Stimulated activated naive CD8-positive, alpha-beta T cell treated with anti-CD3 and anti-CD28 coated beads, Interleukin-15, Interleukin-2, amounts not matched to agents 100 ng/mL and 50 ng/mL, for 24 hours (primary cell): ENCODE measurements around the gene C20orf141.
A peak's percentile ranks its signal among the peaks of the same experiment; 100 is the strongest.

Experiments used
- H3K27ac Mint-ChIP-seq: one replicate; pipeline ENCODE4 v1.8.0; 2021; ENCODE audit warnings: mild to moderate bottlenecking, mixed read lengths
- H3K27me3 Mint-ChIP-seq: one replicate; pipeline ENCODE4 v1.8.0; 2021; ENCODE audit warnings: mixed read lengths
- H3K36me3 Mint-ChIP-seq: one replicate; pipeline ENCODE4 v1.8.0; 2021; ENCODE audit warnings: low read depth, mixed read lengths
- H3K4me1 Mint-ChIP-seq: one replicate; pipeline ENCODE4 v1.8.0; 2021; ENCODE audit warnings: low read depth, mixed read lengths
- H3K4me3 Mint-ChIP-seq: one replicate; pipeline ENCODE4 v1.8.0; 2021; ENCODE audit warnings: mild to moderate bottlenecking, mixed read lengths
- H3K9me3 Mint-ChIP-seq: one replicate; pipeline ENCODE4 v1.8.0; 2021; ENCODE audit warnings: mixed read lengths

The C20orf141 gene

DNA sequence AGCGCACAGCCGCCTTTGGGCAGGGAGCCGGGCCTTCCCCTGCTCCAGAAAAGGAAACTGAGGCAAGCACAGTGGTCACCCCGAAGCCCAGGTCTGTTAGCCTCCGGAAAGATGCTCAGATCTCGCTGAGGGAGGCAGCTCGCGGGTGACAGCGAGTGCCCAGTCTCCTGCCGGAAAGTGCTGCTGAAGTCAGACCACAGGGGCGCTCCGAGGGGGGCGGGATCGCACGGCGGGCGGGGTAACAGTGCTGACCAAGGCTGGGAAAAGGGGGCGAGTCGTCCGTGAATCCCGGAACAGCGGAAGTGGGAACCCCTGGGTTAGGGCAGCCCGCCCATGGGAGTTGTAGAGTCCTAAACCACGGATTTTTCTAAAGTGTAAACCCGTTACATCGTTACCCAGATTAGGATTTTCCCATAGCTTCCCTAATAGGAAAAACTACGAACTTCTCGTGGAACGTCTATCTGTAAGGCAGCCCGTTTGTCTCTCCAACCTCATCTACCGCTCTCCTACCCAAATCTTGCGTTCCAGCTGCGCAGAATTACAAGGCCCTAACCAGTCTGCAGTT lies 26.3 kb downstream of the C20orf141 start:
- Mint-ChIP-seq H3K4me1 (peaks cover 46% of the 10 kb centered on the region), H3K27me3 (no peaks in the 10 kb centered on the region), H3K36me3 (peaks cover 30% of the 10 kb centered on the region), H3K27ac (peak overlapping the region; percentile 86), H3K9me3 (peaks cover 3% of the 10 kb centered on the region), H3K4me3 (peak overlapping the region; percentile 87)

DNA sequence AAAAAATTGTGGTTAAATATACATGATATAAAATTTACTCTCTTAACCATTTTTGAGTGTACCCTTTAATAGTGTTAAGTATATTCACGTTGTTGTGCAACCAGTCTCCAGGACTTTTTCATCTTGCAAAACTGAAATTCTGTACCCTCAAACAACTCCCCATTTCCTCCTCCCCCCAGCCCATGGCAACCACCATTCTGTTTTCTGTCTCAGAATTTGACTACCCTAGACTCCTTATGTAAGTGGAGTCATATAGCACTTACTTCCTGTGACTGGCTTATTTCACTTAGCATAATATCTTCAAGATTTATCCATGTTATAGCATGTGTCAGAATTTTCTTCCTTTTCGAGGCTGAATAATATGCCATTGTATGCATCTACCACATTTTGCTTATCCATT lies 30.8 kb downstream of the C20orf141 start:
- H3K4me3 Mint-ChIP-seq, result no peak overlapping the region
- H3K27ac Mint-ChIP-seq, result no peak overlapping the region
- no peaks in the 10 kb centered on the region for H3K9me3 Mint-ChIP-seq
- H3K36me3 Mint-ChIP-seq, result peaks cover 30% of the 10 kb centered on the region
- no peaks in the 10 kb centered on the region for H3K27me3 Mint-ChIP-seq
- H3K4me1 Mint-ChIP-seq, result peaks cover 34% of the 10 kb centered on the region

- Mint-ChIP-seq H3K36me3 (peaks cover 30% of the 10 kb centered on the region), H3K4me1 (peaks cover 30% of the 10 kb centered on the region), H3K27ac (no peak overlapping the region), H3K4me3 (no peak overlapping the region), H3K9me3 (no peaks in the 10 kb centered on the region), H3K27me3 (no peaks in the 10 kb centered on the region)
These were observed 31.9 kb downstream of the C20orf141 start for GRCh38 chr20:2846698-2847097.

DNA sequence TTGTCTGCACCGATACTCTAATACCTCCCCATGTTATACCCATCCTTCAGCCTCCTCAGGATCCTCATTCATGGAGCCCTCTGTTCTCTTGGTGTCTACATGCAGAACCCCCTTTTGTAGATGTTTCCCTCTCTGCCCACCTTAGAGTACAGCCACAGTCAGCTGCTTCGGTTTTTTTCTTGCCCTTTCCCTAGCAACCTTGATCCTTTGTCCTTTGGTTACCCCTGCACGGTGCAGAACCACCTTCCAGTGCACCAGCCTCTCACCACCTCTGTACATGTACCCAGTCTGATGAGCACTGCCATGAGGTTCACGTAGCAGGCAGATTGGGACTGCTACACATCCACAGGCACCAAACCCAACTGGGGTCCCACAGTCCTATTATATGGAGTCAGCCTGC lies 33.0 kb downstream of the C20orf141 start:
- Mint-ChIP-seq H3K4me1 (peaks cover 41% of the 10 kb centered on the region), H3K4me3 (no peak overlapping the region), H3K9me3 (no peaks in the 10 kb centered on the region), H3K36me3 (peaks cover 30% of the 10 kb centered on the region), H3K27me3 (no peaks in the 10 kb centered on the region), H3K27ac (no peak overlapping the region)

DNA sequence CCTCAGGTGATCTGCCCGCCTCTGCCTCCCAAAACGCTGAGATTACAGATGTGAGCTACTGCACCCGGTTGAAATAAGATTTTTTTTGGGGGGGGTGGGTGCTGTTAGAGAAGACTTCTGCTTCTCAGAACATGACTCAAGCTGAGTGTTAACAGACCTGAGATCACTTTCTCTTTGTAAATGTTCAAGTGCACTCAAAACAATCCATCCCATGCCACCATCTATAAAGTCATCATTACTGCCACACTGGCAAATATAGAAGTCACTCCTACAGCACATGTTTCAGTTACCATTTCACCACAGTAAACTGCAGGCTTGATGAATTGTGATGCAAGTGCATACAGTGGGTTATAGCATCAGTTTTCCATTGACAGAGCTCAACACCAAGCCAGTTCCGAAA lies 34.7 kb downstream of the C20orf141 start:
- Mint-ChIP-seq H3K27ac (no peak overlapping the region), H3K9me3 (no peaks in the 10 kb centered on the region), H3K4me1 (peaks cover 31% of the 10 kb centered on the region), H3K4me3 (no peak overlapping the region), H3K27me3 (no peaks in the 10 kb centered on the region), H3K36me3 (peaks cover 17% of the 10 kb centered on the region)

DNA sequence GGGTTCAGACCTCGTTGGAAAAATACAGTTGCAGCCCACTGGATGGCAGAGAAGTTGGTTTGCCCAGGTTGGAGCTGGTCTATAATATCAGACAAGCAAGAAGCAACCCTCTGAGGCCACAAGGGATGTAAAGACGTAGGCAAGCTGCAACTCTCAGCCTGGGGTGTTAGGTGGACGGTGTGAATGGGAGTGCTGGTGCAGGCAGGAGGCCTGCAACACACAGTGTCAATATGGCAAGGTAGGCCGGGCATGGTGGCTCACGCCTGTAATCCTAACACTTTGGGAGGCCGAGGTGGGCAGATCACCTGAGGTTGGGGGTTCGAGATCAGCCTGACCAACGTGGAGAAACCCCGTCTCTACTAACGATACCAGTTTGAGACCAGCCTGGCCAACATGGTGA lies 36.3 kb downstream of the C20orf141 start:
- peaks cover 9% of the 10 kb centered on the region for H3K36me3 Mint-ChIP-seq
- H3K27ac Mint-ChIP-seq, result no peak overlapping the region
- no peaks in the 10 kb centered on the region for H3K9me3 Mint-ChIP-seq
- peaks cover 20% of the 10 kb centered on the region for H3K4me1 Mint-ChIP-seq
- H3K4me3 Mint-ChIP-seq, result no peak overlapping the region
- no peaks in the 10 kb centered on the region for H3K27me3 Mint-ChIP-seq

GRCh38 chr20:2858591-2858990 lies 43.8 kb downstream of the C20orf141 start:
- H3K4me3 Mint-ChIP-seq, result no peak overlapping the region
- H3K4me1 Mint-ChIP-seq, result no peaks in the 10 kb centered on the region
- H3K27ac Mint-ChIP-seq, result no peak overlapping the region
- H3K36me3 Mint-ChIP-seq, result peaks cover 6% of the 10 kb centered on the region
- H3K9me3 Mint-ChIP-seq, result no peaks in the 10 kb centered on the region
- no peaks in the 10 kb centered on the region for H3K27me3 Mint-ChIP-seq

- Mint-ChIP-seq H3K27ac (no peak overlapping the region), H3K36me3 (peaks cover 10% of the 10 kb centered on the region), H3K4me1 (peaks cover 3% of the 10 kb centered on the region), H3K9me3 (no peaks in the 10 kb centered on the region), H3K27me3 (no peaks in the 10 kb centered on the region), H3K4me3 (no peak overlapping the region)
These were observed 44.7 kb downstream of the C20orf141 start for GRCh38 chr20:2859330-2860121.

GRCh38 chr20:2864626-2865025 lies 49.8 kb downstream of the C20orf141 start:
- Mint-ChIP-seq H3K27me3 (no peaks in the 10 kb centered on the region), H3K9me3 (no peaks in the 10 kb centered on the region), H3K27ac (peak overlapping the region; percentile 58), H3K36me3 (peaks cover 26% of the 10 kb centered on the region), H3K4me1 (peaks cover 45% of the 10 kb centered on the region), H3K4me3 (no peak overlapping the region)

- Mint-ChIP-seq H3K27me3 (no peaks in the 10 kb centered on the region), H3K9me3 (no peaks in the 10 kb centered on the region), H3K36me3 (peaks cover 26% of the 10 kb centered on the region), H3K4me3 (no peak overlapping the region), H3K4me1 (peaks cover 45% of the 10 kb centered on the region), H3K27ac (peak overlapping the region; percentile 58)
These were observed 50.3 kb downstream of the C20orf141 start for GRCh38 chr20:2865101-2865500.
